HCT116 (cell line): ENCODE data around the gene INAVA. TPM values are rescaled to one million over a fixed set of nuclear protein-coding genes. Genes with fewer than 3 reads are reported as not detected.

ENCODE experiments used
- ATAC-seq: fragments of 200-7000 bp; cut with Tn5 transposase; 2 replicates; pipeline ENCODE4 v1.9.1; 2020; ENCODE audit warnings: mild to moderate bottlenecking, moderate library complexity
- BruUV-seq: library from RNA; stranded (reverse); fragments of 400-500 nt; replicated peaks from 2 replicates; lab custom pipeline; 2021; lab: Mats Ljungman, UMichigan
- CTCF ChIA-PET: fragments of 300-600 bp; sonication (Branson Sonifier 250); formaldehyde crosslinking; loops from one replicate; lab custom pipeline; 2021; ENCODE audit warnings: antibody characterized with exemption; lab: Charles Lee
- POLR2A ChIA-PET: fragments of 300-600, 350-600 bp; sonication (Branson Sonifier 250); formaldehyde crosslinking; loops from one replicate; lab custom pipeline; 2021; ENCODE audit warnings: antibody characterized with exemption; lab: Charles Lee
- RAD21 ChIA-PET, 2 experiments: fragments of 300-600 bp; sonication (Branson Sonifier 250); formaldehyde crosslinking; loops; one replicate each; lab custom pipeline; 2023; ENCODE audit warnings: low total read pairs in 2 of 2; ENCODE audit not compliant: uncharacterized antibody in 2 of 2, unreplicated experiment in 2 of 2, low non-redundant PET in 1 of 2; lab: Charles Lee
- DNase-seq: peaks from one replicate; pipeline ENCODE4 v3.0.0-alpha.2; 2010; ENCODE audit warnings: low read depth, low spot score
- H2AFZ ChIP-seq: fragments of 200-600 bp; shearing (Covaris generic), sonication (generic); 2 replicates; pipeline ENCODE4 v1.6.1; 2017; ENCODE audit warnings: low read depth, mixed run types, mixed read lengths, antibody characterized with exemption, low read length; ENCODE audit not compliant: poor library complexity, severe bottlenecking
- H3K27ac ChIP-seq: 2 replicates; pipeline ENCODE4 v1.5.1; 2012; ENCODE audit warnings: low read depth, low read length
- H3K27me3 ChIP-seq: fragments of 200-600 bp; sonication (generic); 2 replicates; pipeline ENCODE4 v1.6.1; 2016; ENCODE audit warnings: mixed run types, low read length, mixed read lengths; ENCODE audit not compliant: insufficient read depth
- H3K36me3 ChIP-seq, 2 experiments: fragments of 200-500 bp in 1 of 2; fragments of 200-600 bp in 1 of 2; sonication (Bioruptor generic) in 1 of 2; sonication (generic) in 1 of 2; 2 replicates each; pipeline versions ENCODE4 v1.5.1 to v1.6.1; 2014 to 2016; ENCODE audit warnings: low read length in 2 of 2, inconsistent platforms in 1 of 2, mixed read lengths in 1 of 2, mixed run types in 1 of 2; ENCODE audit not compliant: insufficient read depth in 2 of 2, control insufficient read depth in 1 of 2
- H3K4me1 ChIP-seq, 2 experiments: fragments of 200-600 bp in 1 of 2; sonication (generic) in 1 of 2; 2 replicates each; pipeline versions ENCODE4 v1.5.1 to v1.6.1; 2012 to 2017; ENCODE audit warnings: low read length in 2 of 2, inconsistent platforms in 1 of 2, mild to moderate bottlenecking in 1 of 2, mixed read lengths in 1 of 2, mixed run types in 1 of 2, moderate library complexity in 1 of 2; ENCODE audit not compliant: insufficient read depth in 2 of 2, control insufficient read depth in 1 of 2
- H3K4me2 ChIP-seq: fragments of 200-600 bp; sonication (generic); 2 replicates; pipeline ENCODE4 v1.6.1; 2017; ENCODE audit warnings: mixed run types, low read length, mixed read lengths
- H3K4me3 ChIP-seq, 2 experiments: fragments of 200-600 bp in 1 of 2; sonication (generic) in 1 of 2; replicated peaks in 1 of 2; 2 replicates each; pipeline ENCODE4 v1.5.1; 2011 to 2016; ENCODE audit warnings: low read length in 2 of 2, control low read depth in 1 of 2, low read depth in 1 of 2, mild to moderate bottlenecking in 1 of 2, mixed read lengths in 1 of 2, mixed run types in 1 of 2
- H3K79me2 ChIP-seq: fragments of 200-600 bp; sonication (generic); 2 replicates; pipeline ENCODE4 v1.6.1; 2017; ENCODE audit warnings: mild to moderate bottlenecking, mixed run types, low read length, moderate library complexity, mixed read lengths; ENCODE audit not compliant: insufficient read depth
- H3K9ac ChIP-seq: fragments of 200-600 bp; sonication (generic); 2 replicates; pipeline ENCODE4 v1.6.1; 2016; ENCODE audit warnings: low read length, mixed read lengths
- H3K9me2 ChIP-seq: fragments of 200-600 bp; sonication (generic), shearing (Covaris generic); 2 replicates; pipeline ENCODE4 v1.6.1; 2017; ENCODE audit warnings: mixed run types, mild to moderate bottlenecking, moderate library complexity; ENCODE audit not compliant: insufficient read depth
- H3K9me3 ChIP-seq, 2 experiments: fragments of 200-500 bp in 1 of 2; fragments of 200-600 bp in 1 of 2; sonication (Bioruptor generic) in 1 of 2; sonication (generic) in 1 of 2; 2 replicates each; pipeline ENCODE4 v1.6.1; 2014 to 2017; ENCODE audit warnings: low read length in 2 of 2, mixed read lengths in 2 of 2, inconsistent platforms in 1 of 2, low read depth in 1 of 2, mild to moderate bottlenecking in 1 of 2, mixed run types in 1 of 2, moderate library complexity in 1 of 2; ENCODE audit not compliant: control insufficient read depth in 1 of 2, insufficient read depth in 1 of 2
- H4K20me1 ChIP-seq: fragments of 200-600 bp; sonication (generic), shearing (Covaris generic); 2 replicates; pipeline ENCODE4 v1.6.1; 2017; ENCODE audit warnings: mixed run types, mild to moderate bottlenecking, moderate library complexity; ENCODE audit not compliant: insufficient read depth
- CEBPB ChIP-seq: IDR thresholded peaks from 2 replicates; pipeline ENCODE4 v1.6.1; 2012; ENCODE audit warnings: low read depth
- EGR1 ChIP-seq: IDR thresholded peaks from 2 replicates; pipeline ENCODE4 v1.6.1; 2012; ENCODE audit warnings: low read depth
- SIN3A ChIP-seq: IDR thresholded peaks from 2 replicates; pipeline ENCODE4 v1.6.1; 2012; ENCODE audit warnings: low read depth
- SP1 ChIP-seq: IDR thresholded peaks from 2 replicates; pipeline ENCODE4 v1.6.1; 2012; ENCODE audit warnings: low read depth
- SRF ChIP-seq: IDR thresholded peaks from 2 replicates; pipeline ENCODE4 v1.6.1; 2012; ENCODE audit warnings: low read depth
- ZNF274 ChIP-seq: fragments of 200-500 bp; sonication (Bioruptor generic); IDR thresholded peaks from 2 replicates; pipeline ENCODE4 v1.6.1; 2014; ENCODE audit warnings: mild to moderate bottlenecking, low read depth, low read length, inconsistent platforms
- intact Hi-C: fragments of 100-400 bp; cut with micrococcal nuclease; formaldehyde crosslinking; loops from 2 replicates; pipeline ENCODE4 v1.10.0; 2022
- total RNA-seq: library from RNA; stranded (reverse); gene quantifications from one replicate; pipeline ENCODE4 v1.2.1, GENCODE V29; 2021; ENCODE audit not compliant: unreplicated experiment
- TF ChIP-seq, protein P1 (sequence below): IDR thresholded peaks from 2 replicates; pipeline ENCODE4 v1.6.1; 2011; ENCODE audit warnings: mild to moderate bottlenecking, low read length, moderate library complexity; ENCODE audit not compliant: insufficient replicate concordance; ENCODE audit errors: extremely low read depth

INAVA gene
- total RNA-seq, 1 experiment from 2014 or later = 18.8 TPM

DNA sequence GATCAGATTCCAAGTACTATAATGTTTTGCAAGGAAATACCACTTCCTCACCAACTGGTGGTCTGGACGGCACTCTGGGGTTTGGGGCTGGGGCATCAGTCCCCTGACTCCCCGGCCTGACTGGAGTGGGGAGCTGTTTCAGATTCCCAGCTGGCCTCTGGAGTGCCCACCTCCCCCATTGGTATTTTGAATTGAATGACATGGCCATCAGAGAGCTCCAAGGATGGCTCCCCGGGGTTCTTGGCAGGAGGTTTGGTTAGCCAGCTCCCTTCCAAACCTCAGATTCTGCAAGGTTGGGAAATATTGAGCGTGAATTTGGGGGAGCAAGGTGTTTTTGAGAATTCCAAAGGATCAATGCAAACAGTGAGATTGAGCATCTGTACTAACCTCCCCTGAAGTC lies 2.2 kb upstream of the INAVA start:
- H3K9ac ChIP-seq = 0 out of 2 replicates have a peak overlapping the region, but pooled peaks have one; percentile 75
- ATAC-seq (no peak), DNase-seq (no peak)
- H3K9me3 ChIP-seq = no peaks in the 10 kb centered on the region
- ChIA-PET CTCF (no interaction called here), POLR2A (no interaction called here), RAD21 (no interaction called here)
- H3K4me3 ChIP-seq = peak overlapping the region in 1 of 2 experiments; percentile 72; a peak in 2 of 4 replicates
- H4K20me1 ChIP-seq = no peaks in the 10 kb centered on the region
- TF ChIP-seq EGR1 (no peak), SP1 (no peak), SRF (no peak), ZNF274 (no peak), CEBPB (no peak), SIN3A (no peak)
- TF ChIP-seq, protein P1, sequence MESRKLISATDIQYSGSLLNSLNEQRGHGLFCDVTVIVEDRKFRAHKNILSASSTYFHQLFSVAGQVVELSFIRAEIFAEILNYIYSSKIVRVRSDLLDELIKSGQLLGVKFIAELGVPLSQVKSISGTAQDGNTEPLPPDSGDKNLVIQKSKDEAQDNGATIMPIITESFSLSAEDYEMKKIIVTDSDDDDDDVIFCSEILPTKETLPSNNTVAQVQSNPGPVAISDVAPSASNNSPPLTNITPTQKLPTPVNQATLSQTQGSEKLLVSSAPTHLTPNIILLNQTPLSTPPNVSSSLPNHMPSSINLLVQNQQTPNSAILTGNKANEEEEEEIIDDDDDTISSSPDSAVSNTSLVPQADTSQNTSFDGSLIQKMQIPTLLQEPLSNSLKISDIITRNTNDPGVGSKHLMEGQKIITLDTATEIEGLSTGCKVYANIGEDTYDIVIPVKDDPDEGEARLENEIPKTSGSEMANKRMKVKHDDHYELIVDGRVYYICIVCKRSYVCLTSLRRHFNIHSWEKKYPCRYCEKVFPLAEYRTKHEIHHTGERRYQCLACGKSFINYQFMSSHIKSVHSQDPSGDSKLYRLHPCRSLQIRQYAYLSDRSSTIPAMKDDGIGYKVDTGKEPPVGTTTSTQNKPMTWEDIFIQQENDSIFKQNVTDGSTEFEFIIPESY = no peak
- no peaks in the 10 kb centered on the region; the same call in 1 of the 2 replicates for H3K79me2 ChIP-seq
- no peaks in the 10 kb centered on the region for H3K27me3 ChIP-seq
- no peak overlapping the region for H2AFZ ChIP-seq
- intact Hi-C loops = no loop called here
- H3K4me2 ChIP-seq = peak overlapping the region; percentile 97
- H3K27ac ChIP-seq = no peak overlapping the region
- no TSS peak for BruUV-seq
- H3K36me3 ChIP-seq = no peaks in the 10 kb centered on the region
- H3K9me2 ChIP-seq = no peaks in the 10 kb centered on the region
- peaks cover 47 to 75% of the 10 kb centered on the region in 2 experiments for H3K4me1 ChIP-seq

DNA sequence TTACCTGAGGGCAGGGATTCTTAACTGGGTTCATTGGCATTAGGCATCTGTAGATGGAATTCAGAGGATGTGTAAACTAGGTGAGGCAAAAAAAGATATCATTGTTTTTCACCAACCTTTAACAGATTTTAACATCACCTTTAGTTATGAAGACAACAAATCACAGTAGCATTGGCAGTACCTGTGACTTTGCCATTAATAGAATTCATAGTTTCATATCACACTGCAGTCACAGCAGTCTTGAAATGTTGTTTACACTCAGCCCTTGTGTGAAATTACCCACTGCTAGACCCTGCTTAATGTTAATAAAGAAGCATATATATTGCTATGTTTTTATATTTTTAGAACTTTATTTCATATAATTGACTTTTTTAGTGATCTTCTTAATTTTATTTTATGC lies 1.7 kb upstream of the INAVA start:
- Histone ChIP-seq H3K27ac (no peak overlapping the region), H3K79me2 (no peaks in the 10 kb centered on the region; the same call in 1 of the 2 replicates), H3K4me1 (peaks cover 47 to 77% of the 10 kb centered on the region in 2 experiments), H3K9ac (0 out of 2 replicates have a peak overlapping the region, but pooled peaks have one; percentile 75), H3K9me2 (no peaks in the 10 kb centered on the region), H3K27me3 (no peaks in the 10 kb centered on the region), H3K4me2 (peak overlapping the region; percentile 97), H3K9me3 (no peaks in the 10 kb centered on the region), H2AFZ (no peak overlapping the region), H3K4me3 (0 out of 4 replicates have a peak overlapping the region, but pooled peaks of 1 of the 2 experiments have one; percentile 19), H4K20me1 (no peaks in the 10 kb centered on the region), H3K36me3 (no peaks in the 10 kb centered on the region)
- ATAC-seq = no peak
- ChIA-PET RAD21 (no interaction called here), POLR2A (no interaction called here), CTCF (no interaction called here)
- intact Hi-C loops = no loop called here
- TF ChIP-seq ZNF274 = no peak
- no TSS peak for BruUV-seq
- DNase-seq = no peak
